Neural progenitor cell (in vitro differentiated cells): ENCODE results near the gene PGP. TPM values are rescaled to one million over a fixed set of nuclear protein-coding genes. Genes with fewer than 3 reads are reported as not detected.

Experiments used
- DNase-seq: peaks from one replicate; pipeline ENCODE4 v3.0.0-alpha.2; 2016; ENCODE audit warnings: low spot score
- H2AFZ ChIP-seq: fragments of 200-600 bp; sonication (generic); replicated peaks from 2 replicates; pipeline ENCODE4 v1.6.1; 2016; ENCODE audit warnings: antibody characterized with exemption
- H3F3A ChIP-seq: fragments of 200-600 bp; sonication (generic); 2 replicates; pipeline ENCODE4 v1.6.1; 2016; ENCODE audit warnings: antibody characterized with exemption, low read depth
- H3K27ac ChIP-seq: fragments of 200-600 bp; sonication (generic); 2 replicates; pipeline ENCODE4 v1.5.1; 2016; ENCODE audit warnings: mild to moderate bottlenecking
- H3K27me3 ChIP-seq: fragments of 200-600 bp; sonication (generic); 2 replicates; pipeline ENCODE4 v1.6.1; 2016; ENCODE audit warnings: mild to moderate bottlenecking, moderate library complexity
- H3K36me3 ChIP-seq: fragments of 200-600 bp; sonication (generic); 2 replicates; pipeline ENCODE4 v1.5.1; 2016
- H3K4me1 ChIP-seq: fragments of 200-600 bp; sonication (generic); 2 replicates; pipeline ENCODE4 v1.6.1; 2016; ENCODE audit warnings: mixed run types
- H3K4me2 ChIP-seq: fragments of 200-600 bp; sonication (generic); 2 replicates; pipeline ENCODE4 v1.6.1; 2016
- H3K4me3 ChIP-seq: fragments of 200-600 bp; sonication (generic); 2 replicates; pipeline ENCODE4 v1.5.1; 2016
- H3K79me2 ChIP-seq: fragments of 200-600 bp; sonication (generic); 2 replicates; pipeline ENCODE4 v1.6.1; 2016; ENCODE audit warnings: low read depth
- H3K9ac ChIP-seq: fragments of 200-600 bp; sonication (generic); 2 replicates; pipeline ENCODE4 v1.6.1; 2016
- H3K9me3 ChIP-seq: fragments of 200-600 bp; sonication (generic); 2 replicates; pipeline ENCODE4 v1.5.1; 2016; ENCODE audit warnings: low read depth
- H4K20me1 ChIP-seq: fragments of 200-600 bp; sonication (generic); 2 replicates; pipeline ENCODE4 v1.6.1; 2016; ENCODE audit warnings: low read depth
- H3K27ac Mint-ChIP-seq: 3 replicates; pipeline ENCODE4 v1.8.0; 2021; ENCODE audit warnings: mixed read lengths
- H3K27me3 Mint-ChIP-seq: 2 replicates; pipeline ENCODE4 v1.8.0; 2022; ENCODE audit warnings: low read depth, mild to moderate bottlenecking, inconsistent platforms, moderate library complexity, mixed read lengths; ENCODE audit not compliant: insufficient read depth
- H3K36me3 Mint-ChIP-seq: 3 replicates; pipeline ENCODE4 v1.8.0; 2021; ENCODE audit warnings: mixed read lengths
- H3K4me1 Mint-ChIP-seq: 3 replicates; pipeline ENCODE4 v1.8.0; 2021; ENCODE audit warnings: mixed read lengths
- H3K4me3 Mint-ChIP-seq: 3 replicates; pipeline ENCODE4 v1.8.0; 2021; ENCODE audit warnings: mild to moderate bottlenecking, moderate library complexity, mixed read lengths
- H3K9me3 Mint-ChIP-seq: 3 replicates; pipeline ENCODE4 v1.8.0; 2020; ENCODE audit warnings: mixed read lengths
- CTCF ChIP-seq: fragments of 200-600 bp; sonication (generic); IDR thresholded peaks from 2 replicates; pipeline ENCODE4 v1.5.1; 2017; ENCODE audit warnings: antibody characterized with exemption, mild to moderate bottlenecking
- EZH2 ChIP-seq: fragments of 200-600 bp; sonication (generic); IDR thresholded peaks from 2 replicates; pipeline ENCODE4 v1.6.1; 2017; ENCODE audit warnings: antibody characterized with exemption, mild to moderate bottlenecking, moderate library complexity
- EZH2phosphoT487 ChIP-seq: fragments of 200-600 bp; sonication (generic); IDR thresholded peaks from 2 replicates; pipeline ENCODE4 v1.6.1; 2017; ENCODE audit warnings: antibody characterized with exemption
- total RNA-seq: library from RNA; depleted of rRNA; stranded (reverse); fragments of >200 nt; gene quantifications from 2 replicates; pipeline ENCODE4 v1.2.3, GENCODE V29; 2015; ENCODE audit warnings: low replicate concordance

Gene PGP
- total RNA-seq, 1 donor from 2014 or later: 13.3 TPM

- Mint-ChIP-seq H3K4me1 (peaks cover 8% of the 10 kb centered on the region), H3K4me3 (peak overlapping the region; percentile 81), H3K27ac (no peak overlapping the region), H3K27me3 (peaks cover 17% of the 10 kb centered on the region), H3K9me3 (no peaks in the 10 kb centered on the region), H3K36me3 (no peaks in the 10 kb centered on the region)
- Histone ChIP-seq H3K27ac (no peak overlapping the region), H3K4me2 (peak overlapping the region; percentile 85), H3K79me2 (no peaks in the 10 kb centered on the region), H3K4me3 (peak overlapping the region; percentile 48), H3K9me3 (no peaks in the 10 kb centered on the region), H3K9ac (no peak overlapping the region), H3K4me1 (peaks cover 14% of the 10 kb centered on the region), H3K27me3 (peaks cover 63% of the 10 kb centered on the region), H3F3A (peaks cover 26% of the 10 kb centered on the region), H2AFZ (peak overlapping the region; percentile 50), H3K36me3 (no peaks in the 10 kb centered on the region), H4K20me1 (peaks cover 17% of the 10 kb centered on the region)
- no peak for TF ChIP-seq EZH2
- no peak for DNase-seq
Measured at GRCh38 chr16:2196981-2197511, 17.6 kb downstream of the PGP start.

GRCh38 chr16:2196162-2196980 is 18.3 kb downstream of the PGP start, which contains the start of gene CASKIN1:
Gene CASKIN1, minus strand, starts transcription at chr16:2196605. Its CDS starts 173 bp downstream, at chr16:2196432.
- Histone ChIP-seq H3F3A (peaks cover 26% of the 10 kb centered on the region), H2AFZ (peak within 1 kb of the TSS; percentile 50), H3K4me2 (peak within 1 kb of the TSS; percentile 91), H4K20me1 (peaks cover 17% of the 10 kb centered on the region), H3K27me3 (peaks cover 63% of the 10 kb centered on the region), H3K4me1 (peaks cover 14% of the 10 kb centered on the region), H3K36me3 (no peaks in the 10 kb centered on the region), H3K9me3 (no peaks in the 10 kb centered on the region), H3K79me2 (no peaks in the 10 kb centered on the region), H3K27ac (no peak within 1 kb of the TSS), H3K9ac (no peak within 1 kb of the TSS), H3K4me3 (peak within 1 kb of the TSS; percentile 80)
- peaks cover 8% of the 10 kb centered on the region for H3K4me1 Mint-ChIP-seq
- no peaks in the 10 kb centered on the region for H3K36me3 Mint-ChIP-seq
- peak; percentile 81 for DNase-seq
- no peak within 1 kb of the TSS for H3K27ac Mint-ChIP-seq
- TF ChIP-seq EZH2 (no peak), CTCF (no peak), EZH2phosphoT487 (no peak)
- peaks cover 17% of the 10 kb centered on the region for H3K27me3 Mint-ChIP-seq
- no peaks in the 10 kb centered on the region for H3K9me3 Mint-ChIP-seq
- peak within 1 kb of the TSS; percentile 85 for H3K4me3 Mint-ChIP-seq

GRCh38 chr16:2195322-2196161 is 19.1 kb downstream of the PGP start:
- Histone ChIP-seq H3F3A (peaks cover 26% of the 10 kb centered on the region), H3K4me2 (peak overlapping the region; percentile 91), H3K27ac (no peak overlapping the region), H3K9ac (no peak overlapping the region), H3K4me3 (peak overlapping the region; percentile 80), H4K20me1 (peaks cover 17% of the 10 kb centered on the region), H3K9me3 (no peaks in the 10 kb centered on the region), H2AFZ (no peak overlapping the region), H3K4me1 (peaks cover 14% of the 10 kb centered on the region), H3K27me3 (peaks cover 57% of the 10 kb centered on the region), H3K79me2 (no peaks in the 10 kb centered on the region), H3K36me3 (no peaks in the 10 kb centered on the region)
- peak; percentile 47 for TF ChIP-seq EZH2
- no peak for TF ChIP-seq EZH2phosphoT487
- Mint-ChIP-seq H3K4me3 (peak overlapping the region; percentile 85), H3K4me1 (peaks cover 8% of the 10 kb centered on the region), H3K36me3 (no peaks in the 10 kb centered on the region), H3K27me3 (peaks cover 17% of the 10 kb centered on the region), H3K9me3 (no peaks in the 10 kb centered on the region), H3K27ac (no peak overlapping the region)
- DNase-seq: peak; percentile 43

- no peak overlapping the region for H3K9ac ChIP-seq
- peak; percentile 64 for DNase-seq
- Mint-ChIP-seq H3K9me3 (no peaks in the 10 kb centered on the region), H3K27ac (no peak overlapping the region), H3K36me3 (no peaks in the 10 kb centered on the region), H3K27me3 (peaks cover 17% of the 10 kb centered on the region), H3K4me3 (peak overlapping the region; percentile 85), H3K4me1 (peaks cover 8% of the 10 kb centered on the region)
- no peak overlapping the region for H2AFZ ChIP-seq
- H3K27ac ChIP-seq: no peak overlapping the region
- H3K4me2 ChIP-seq: peak overlapping the region; percentile 91
- no peaks in the 10 kb centered on the region for H3K79me2 ChIP-seq
- peak overlapping the region; percentile 80 for H3K4me3 ChIP-seq
- peaks cover 26% of the 10 kb centered on the region for H3F3A ChIP-seq
- no peaks in the 10 kb centered on the region for H3K9me3 ChIP-seq
- peaks cover 14% of the 10 kb centered on the region for H3K4me1 ChIP-seq
- H3K27me3 ChIP-seq: peaks cover 51% of the 10 kb centered on the region
- peak; percentile 46 for TF ChIP-seq CTCF
- TF ChIP-seq EZH2: no peak
- H4K20me1 ChIP-seq: peaks cover 17% of the 10 kb centered on the region
- H3K36me3 ChIP-seq: no peaks in the 10 kb centered on the region
Measured at GRCh38 chr16:2194852-2195321, 19.8 kb downstream of the PGP start.
